SK-N-MC (cell line): Measurements from ENCODE around the gene SYNPO.

Source experiments
- EZH2 ChIP-seq: fragments of 200-600 bp; sonication (generic); IDR thresholded peaks from one replicate; pipeline ENCODE4 v1.6.1; 2017; ENCODE audit warnings: antibody characterized with exemption
- FOXP2 ChIP-seq: optimal IDR thresholded peaks from 2 replicates; pipeline ENCODE3; 2011; ENCODE audit warnings: mild to moderate bottlenecking, moderate library complexity; ENCODE audit not compliant: insufficient read depth; ENCODE audit errors: extremely low read length, control extremely low read depth
- POLR2AphosphoS5 ChIP-seq: IDR thresholded peaks from 2 replicates; pipeline ENCODE4 v1.6.1; 2012; ENCODE audit warnings: mild to moderate bottlenecking, low read depth, low read length, borderline replicate concordance

- TF ChIP-seq POLR2AphosphoS5, result no peak
- no peak for TF ChIP-seq EZH2
- TF ChIP-seq FOXP2, result no peak
Measured at GRCh38 chr5:150625831-150626746, 14.4 kb upstream of the SYNPO start.
